Fibroblast of lung (primary cell): ENCODE results near the gene AP5B1. TPM values are rescaled to one million over a fixed set of nuclear protein-coding genes. Genes with fewer than 3 reads are reported as not detected.

Experiments used
- DNase-seq, 2 donors: peaks; one replicate each; pipeline versions ENCODE4 v3.0.0 to v3.0.0-alpha.2; 2010; ENCODE audit warnings: low read depth in 2 of 2
- H2AFZ ChIP-seq: 2 replicates; pipeline ENCODE4 v1.5.1; 2012; ENCODE audit warnings: low read length, control low read depth, inconsistent platforms
- H3K27ac ChIP-seq: 2 replicates; pipeline ENCODE4 v1.5.1; 2011; ENCODE audit warnings: low read length, control low read depth; ENCODE audit not compliant: insufficient read depth
- H3K27me3 ChIP-seq: 2 replicates; pipeline ENCODE4 v1.5.1; 2011; ENCODE audit warnings: mild to moderate bottlenecking, low read length; ENCODE audit not compliant: control insufficient read depth, insufficient read depth
- H3K36me3 ChIP-seq: 2 replicates; pipeline ENCODE4 v1.5.1; 2011; ENCODE audit warnings: low read length; ENCODE audit not compliant: control insufficient read depth, insufficient read depth
- H3K4me1 ChIP-seq: 2 replicates; pipeline ENCODE4 v1.5.1; 2011; ENCODE audit warnings: low read length; ENCODE audit not compliant: control insufficient read depth, insufficient read depth; ENCODE audit errors: extremely low read depth
- H3K4me2 ChIP-seq: 2 replicates; pipeline ENCODE4 v1.5.1; 2011; ENCODE audit warnings: low read length, control low read depth; ENCODE audit not compliant: insufficient read depth; ENCODE audit errors: extremely low read depth
- H3K4me3 ChIP-seq, 4 experiments: fragments of 200-600 bp in 1 of 4; sonication (generic) in 1 of 4; replicated peaks in 1 of 4; 2 replicates each; pipeline ENCODE4 v1.5.1; 2011 to 2016; ENCODE audit warnings: low read length in 4 of 4, low read depth in 3 of 4, mild to moderate bottlenecking in 3 of 4, control low read depth in 2 of 4, inconsistent platforms in 1 of 4, mixed read lengths in 1 of 4; ENCODE audit not compliant: insufficient read depth in 1 of 4; ENCODE audit errors: control extremely low read depth in 1 of 4
- H3K79me2 ChIP-seq: 2 replicates; pipeline ENCODE4 v1.5.1; 2012; ENCODE audit warnings: mild to moderate bottlenecking, low read length, inconsistent platforms; ENCODE audit not compliant: control insufficient read depth, insufficient read depth
- H3K9ac ChIP-seq: 2 replicates; pipeline ENCODE4 v1.5.1; 2011; ENCODE audit warnings: mild to moderate bottlenecking, low read length, control low read depth; ENCODE audit not compliant: insufficient read depth
- H3K9me3 ChIP-seq: 2 replicates; pipeline ENCODE4 v1.5.1; 2012; ENCODE audit warnings: low read depth, low read length; ENCODE audit not compliant: control insufficient read depth, insufficient read depth
- H4K20me1 ChIP-seq: 2 replicates; pipeline ENCODE4 v1.5.1; 2011; ENCODE audit warnings: low read length; ENCODE audit not compliant: control insufficient read depth, insufficient read depth; ENCODE audit errors: extremely low read depth
- EZH2 ChIP-seq: IDR thresholded peaks from 2 replicates; pipeline ENCODE4 v1.5.1; 2012; ENCODE audit warnings: low read length, control low read depth, mild to moderate bottlenecking; ENCODE audit errors: missing control alignments
- polyA minus RNA-seq: library from RNA; depleted of rRNA, polyadenylated mRNA; stranded (reverse); fragments of >200 nt; gene quantifications from 2 replicates; pipeline ENCODE4 v1.2.3, GENCODE V29; 2011; ENCODE audit warnings: low replicate concordance
- polyA plus RNA-seq, 2 donors: library from polyadenylated mRNA; depleted of rRNA in 1 of 2; stranded (reverse) in 1 of 2; unstranded in 1 of 2; fragments of >200 nt; gene quantifications; 2 replicates each; pipeline ENCODE4 v1.2.1, GENCODE V29; 2011 to 2012; ENCODE audit warnings: missing spikeins in 1 of 2
- total RNA-seq: library from RNA; depleted of rRNA; stranded (reverse); fragments of >200 nt; gene quantifications from 2 replicates; pipeline ENCODE4 v1.2.1, GENCODE V29; 2014
- TF ChIP-seq, protein P1 (sequence below), 2 donors: IDR thresholded peaks in 1 of 2; conservative IDR thresholded peaks in 1 of 2; 1 replicate in 1 of 2; 2 replicates in 1 of 2; pipeline ENCODE4 v1.5.1; 2011 to 2012; ENCODE audit warnings: low read length in 2 of 2, control low read depth in 1 of 2, inconsistent platforms in 1 of 2, low read depth in 1 of 2, mild to moderate bottlenecking in 1 of 2

The AP5B1 gene, protein sequence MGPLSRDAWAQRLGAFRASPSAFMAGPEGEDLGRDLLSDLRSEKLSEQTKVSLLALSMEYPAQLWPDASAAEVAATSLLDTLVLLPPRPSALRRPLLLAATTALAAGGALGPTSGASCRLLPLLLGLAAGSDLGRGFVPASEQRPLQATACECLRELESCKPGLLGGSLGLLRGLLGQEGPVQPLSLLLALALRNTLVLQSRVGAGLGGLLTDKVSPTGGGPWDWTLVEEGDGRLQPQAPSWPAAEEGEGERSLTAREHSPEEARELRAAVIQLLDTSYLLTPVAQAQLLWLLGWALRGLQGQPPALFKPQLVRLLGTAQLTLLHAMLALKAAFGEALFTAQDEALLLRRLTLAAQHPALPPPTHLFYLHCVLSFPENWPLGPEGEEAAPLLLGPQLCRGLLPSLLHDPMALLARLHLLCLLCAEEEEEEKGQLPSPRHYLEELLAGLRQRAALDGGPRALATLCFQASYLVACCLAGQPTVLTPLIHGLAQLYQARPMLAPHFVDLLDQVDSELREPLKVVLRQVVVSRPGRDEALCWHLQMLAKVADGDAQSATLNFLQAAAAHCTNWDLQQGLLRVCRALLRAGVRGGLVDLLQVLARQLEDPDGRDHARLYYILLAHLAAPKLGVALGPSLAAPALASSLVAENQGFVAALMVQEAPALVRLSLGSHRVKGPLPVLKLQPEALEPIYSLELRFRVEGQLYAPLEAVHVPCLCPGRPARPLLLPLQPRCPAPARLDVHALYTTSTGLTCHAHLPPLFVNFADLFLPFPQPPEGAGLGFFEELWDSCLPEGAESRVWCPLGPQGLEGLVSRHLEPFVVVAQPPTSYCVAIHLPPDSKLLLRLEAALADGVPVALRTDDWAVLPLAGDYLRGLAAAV
- total RNA-seq (5.1 and 6.3 TPM in 2 replicates), polyA plus RNA-seq (1.6 and 2.0 TPM in 2 replicates), polyA minus RNA-seq (4.3 and 5.7 TPM in 2 replicates)
- 3.3 and 4.9 TPM in 2 replicates for polyA plus RNA-seq (2012)

GRCh38 chr11:65780770-65781151 lies at the start of gene AP5B1:
Gene AP5B1, minus strand, starts transcription at chr11:65780976. Its CDS starts 385 bp downstream, at chr11:65780591.
- Histone ChIP-seq H3K4me2 (peak within 1 kb of the TSS; percentile 90), H3K4me1 (peaks cover 4% of the 10 kb centered on the region), H4K20me1 (no peaks in the 10 kb centered on the region), H3K4me3 (peak within 1 kb of the TSS; percentile 77 to 95 (median 86)), H3K27ac (peak within 1 kb of the TSS; percentile 80), H3K36me3 (peaks cover 17% of the 10 kb centered on the region), H3K9ac (peak within 1 kb of the TSS; percentile 88), H3K9me3 (no peaks in the 10 kb centered on the region), H3K79me2 (peaks cover 11% of the 10 kb centered on the region), H3K27me3 (peaks cover 20% of the 10 kb centered on the region), H2AFZ (peak within 1 kb of the TSS; percentile 91)
- TF ChIP-seq EZH2 = no peak
- TF ChIP-seq, protein P1, sequence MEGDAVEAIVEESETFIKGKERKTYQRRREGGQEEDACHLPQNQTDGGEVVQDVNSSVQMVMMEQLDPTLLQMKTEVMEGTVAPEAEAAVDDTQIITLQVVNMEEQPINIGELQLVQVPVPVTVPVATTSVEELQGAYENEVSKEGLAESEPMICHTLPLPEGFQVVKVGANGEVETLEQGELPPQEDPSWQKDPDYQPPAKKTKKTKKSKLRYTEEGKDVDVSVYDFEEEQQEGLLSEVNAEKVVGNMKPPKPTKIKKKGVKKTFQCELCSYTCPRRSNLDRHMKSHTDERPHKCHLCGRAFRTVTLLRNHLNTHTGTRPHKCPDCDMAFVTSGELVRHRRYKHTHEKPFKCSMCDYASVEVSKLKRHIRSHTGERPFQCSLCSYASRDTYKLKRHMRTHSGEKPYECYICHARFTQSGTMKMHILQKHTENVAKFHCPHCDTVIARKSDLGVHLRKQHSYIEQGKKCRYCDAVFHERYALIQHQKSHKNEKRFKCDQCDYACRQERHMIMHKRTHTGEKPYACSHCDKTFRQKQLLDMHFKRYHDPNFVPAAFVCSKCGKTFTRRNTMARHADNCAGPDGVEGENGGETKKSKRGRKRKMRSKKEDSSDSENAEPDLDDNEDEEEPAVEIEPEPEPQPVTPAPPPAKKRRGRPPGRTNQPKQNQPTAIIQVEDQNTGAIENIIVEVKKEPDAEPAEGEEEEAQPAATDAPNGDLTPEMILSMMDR (conservative IDR thresholded peaks at IDR 0.05 in 1 of 2, IDR thresholded peaks at IDR 0.05 in 1 of 2; ENCODE audit: low read depth in 1 of 2, low read length in 2 of 2) = no peak
- DNase-seq = peak; percentile 33 to 47

GRCh38 chr11:65829459-65829858 lies 48.7 kb upstream of the AP5B1 start:
- no peak for TF ChIP-seq EZH2
- TF ChIP-seq, protein P1 (conservative IDR thresholded peaks at IDR 0.05 in 1 of 2, IDR thresholded peaks at IDR 0.05 in 1 of 2; ENCODE audit: low read depth in 1 of 2, low read length in 2 of 2) = no peak
- no peak overlapping the region for H3K9ac ChIP-seq
- no peaks in the 10 kb centered on the region for H4K20me1 ChIP-seq
- H3K4me1 ChIP-seq = peaks cover 5% of the 10 kb centered on the region
- DNase-seq = no peak
- no peaks in the 10 kb centered on the region for H3K9me3 ChIP-seq
- no peak overlapping the region for H2AFZ ChIP-seq
- H3K4me2 ChIP-seq = no peak overlapping the region
- H3K36me3 ChIP-seq = no peaks in the 10 kb centered on the region
- H3K27me3 ChIP-seq = peaks cover 22% of the 10 kb centered on the region
- H3K79me2 ChIP-seq = no peaks in the 10 kb centered on the region
- no peak overlapping the region for H3K27ac ChIP-seq
- H3K4me3 ChIP-seq = no peak overlapping the region
